NCI-H187 treated with DMSO at 0.1 percent for 48 hours (cell line): ENCODE data around the gene KRTAP4-12.
"Not testable (repeated sequence)": the region's sequence is repeated elsewhere in the genome, so short reads cannot be mapped to it uniquely, and the experiment has no call there.

Source experiments
- DNase-seq: peaks from one replicate; lab custom pipeline; 2025; lab: John Stamatoyannopoulos, UW

KRTAP4-12 gene

GRCh38 chr17:41088760-41089352 is 35.1 kb downstream of the KRTAP4-12 start:
- DNase-seq, result not testable (repeated sequence)

- DNase-seq, result not testable (repeated sequence)
Measured at GRCh38 chr17:41084100-41084856, 39.7 kb downstream of the KRTAP4-12 start, which contains the start of gene KRTAP4-7. Gene KRTAP4-7, plus strand, starts transcription at chr17:41084150. Its CDS starts 57 bp downstream, at chr17:41084207.

GRCh38 chr17:41083427-41083826 is 40.6 kb downstream of the KRTAP4-12 start:
- DNase-seq, result not testable (repeated sequence)

GRCh38 chr17:41082626-41083025 is 41.4 kb downstream of the KRTAP4-12 start:
- DNase-seq, result no peak

- no peak for DNase-seq
Measured at GRCh38 chr17:41076788-41077187, 47.2 kb downstream of the KRTAP4-12 start.

GRCh38 chr17:41073676-41074075 is 50.3 kb downstream of the KRTAP4-12 start:
- no peak for DNase-seq
